GM13977 (cell line): Measurements from ENCODE around the gene CRNN.
A peak's percentile ranks its signal among the peaks of the same experiment; 100 is the strongest.

Experiments used
- DNase-seq: peaks from one replicate; pipeline ENCODE4 v3.0.0; 2012; ENCODE audit warnings: low spot score
- CTCF ChIP-seq: IDR thresholded peaks from 2 replicates; pipeline ENCODE4 v1.5.1; 2012; ENCODE audit warnings: mild to moderate bottlenecking, control low read depth; ENCODE audit not compliant: insufficient read depth; ENCODE audit errors: extremely low read depth, missing control alignments
- in situ Hi-C: fragments of 300-500 bp; cut with MboI; formaldehyde crosslinking; loops from one replicate; pipeline ENCODE4 v1.12.0; 2022; ENCODE audit warnings: low sequenced_read_pairs, low pct_unique_long_range_greater_than_20kb, mixed read lengths, inconsistent platforms; ENCODE audit not compliant: unreplicated experiment

Gene CRNN

GRCh38 chr1:152457561-152457960, 43.5 kb upstream of the CRNN start:
- DNase-seq: no peak
- in situ Hi-C loops: loop anchor here (5.0 to 25.0 kb wide), 2 partner anchors 265 to 395 kb away; no protein-coding TSS in a partner anchor
- TF ChIP-seq CTCF: no peak

- no peak for TF ChIP-seq CTCF
- in situ Hi-C loops: loop anchor here (5.0 to 25.0 kb wide), 2 partner anchors 265 to 395 kb away; no protein-coding TSS in a partner anchor
Measured at GRCh38 chr1:152457071-152457470, 43.0 kb upstream of the CRNN start.

GRCh38 chr1:152451254-152451653, 37.2 kb upstream of the CRNN start:
- in situ Hi-C loops: loop anchor here (25.0 kb wide), 1 partner anchor 389 kb away; no protein-coding TSS in a partner anchor
- DNase-seq: no peak
- peak; percentile 14 for TF ChIP-seq CTCF

More at GRCh38 chr1:152457071-152457470, 43.0 kb upstream of the CRNN start:
- DNase-seq: no peak

DNA sequence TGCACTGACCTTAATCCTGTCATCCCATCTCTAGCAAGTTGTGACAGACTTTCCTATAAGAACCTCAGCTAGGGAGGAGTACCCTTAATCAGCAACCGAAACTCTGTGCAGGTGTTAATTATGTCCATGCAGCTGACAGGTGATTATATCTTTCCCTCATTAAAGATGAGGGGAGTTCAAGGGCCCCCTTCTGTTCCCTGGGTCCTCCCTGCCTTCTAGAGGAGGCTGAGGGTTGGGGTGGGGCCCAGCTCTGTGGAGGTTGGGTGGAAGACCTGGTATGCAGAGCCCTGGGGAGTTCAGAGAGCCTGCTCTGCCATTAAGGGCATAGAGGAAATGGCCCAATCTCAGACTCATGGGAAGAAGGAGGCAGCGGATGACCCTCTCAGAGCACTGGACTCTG, 35.6 kb upstream of the CRNN start:
- DNase-seq: no peak
- in situ Hi-C loops: loop anchor here (25.0 kb wide), 1 partner anchor 387 kb away; no protein-coding TSS in a partner anchor
- TF ChIP-seq CTCF: no peak

- DNase-seq: no peak
- TF ChIP-seq CTCF: no peak
- in situ Hi-C loops: no loop called here
Measured at GRCh38 chr1:152448496-152448895, 34.4 kb upstream of the CRNN start.

- no peak for DNase-seq
- in situ Hi-C loops: no loop called here
- no peak for TF ChIP-seq CTCF
Measured at GRCh38 chr1:152448095-152448494, 34.0 kb upstream of the CRNN start.
